HepG2 (cell line): ENCODE data around the gene SETD1A. TPM values are rescaled to one million over a fixed set of nuclear protein-coding genes. Genes with fewer than 3 reads are reported as not detected.

Experiments used
- DMAP1 ChIP-seq: IDR thresholded peaks from 2 replicates; pipeline ENCODE4 v1.6.1; 2016
- ETV6 ChIP-seq: sonication (generic); formaldehyde crosslinking; conservative IDR thresholded peaks from 2 replicates; pipeline ENCODE4 v1.4.0; 2020; ENCODE audit warnings: missing genetic modification reagents
- NR2F2 ChIP-seq: IDR thresholded peaks from 2 replicates; pipeline ENCODE4 v1.6.1; 2012; ENCODE audit warnings: low read depth, inconsistent platforms, borderline replicate concordance
- PRMT3 ChIP-seq: sonication (generic); formaldehyde crosslinking; IDR thresholded peaks from 2 replicates; pipeline ENCODE4 v1.8.1; 2022; ENCODE audit warnings: low read depth, mild to moderate bottlenecking, moderate library complexity, missing genetic modification reagents, borderline replicate concordance
- SIN3A ChIP-seq: IDR thresholded peaks from 2 replicates; pipeline ENCODE4 v1.6.1; 2011; ENCODE audit warnings: low read depth, mild to moderate bottlenecking, control low read depth, low read length, borderline replicate concordance
- SIX4 ChIP-seq: sonication (generic); formaldehyde crosslinking; IDR thresholded peaks from 2 replicates; pipeline ENCODE4 v1.4.0; 2020; ENCODE audit warnings: missing genetic modification reagents
- SMARCE1 ChIP-seq: fragments of 450-650 bp; IDR thresholded peaks from 2 replicates; pipeline ENCODE4 v1.6.1; 2017; ENCODE audit warnings: borderline replicate concordance
- SP2 ChIP-seq: sonication (generic); formaldehyde crosslinking; IDR thresholded peaks from 2 replicates; pipeline ENCODE4 v1.5.1; 2020; ENCODE audit warnings: mild to moderate bottlenecking, missing genetic modification reagents
- TOPORS ChIP-seq: sonication (generic); formaldehyde crosslinking; IDR thresholded peaks from 2 replicates; pipeline ENCODE4 v1.8.0; 2023; ENCODE audit warnings: mild to moderate bottlenecking, missing genetic modification reagents
- ZNF749 ChIP-seq: sonication (generic); formaldehyde crosslinking; IDR thresholded peaks from 2 replicates; pipeline ENCODE4 v1.8.0; 2022; ENCODE audit warnings: mild to moderate bottlenecking, missing genetic modification reagents, moderate library complexity, borderline replicate concordance
- ZNF839 ChIP-seq: sonication (generic); formaldehyde crosslinking; IDR thresholded peaks from 2 replicates; pipeline ENCODE4 v1.4.0; 2020; ENCODE audit warnings: missing genetic modification reagents, mild to moderate bottlenecking, borderline replicate concordance
- ZSCAN20 ChIP-seq: sonication (generic); formaldehyde crosslinking; IDR thresholded peaks from 2 replicates; pipeline ENCODE4 v1.4.0; 2020; ENCODE audit warnings: missing genetic modification reagents, mild to moderate bottlenecking, borderline replicate concordance
- polyA plus RNA-seq, 8 experiments: library from polyadenylated mRNA; depleted of rRNA in 3 of 8; stranded (reverse) in 7 of 8; unstranded in 1 of 8; fragments of >200 nt; fragmentation: Illumina TruSeq in 4 of 8; extraction: Trizol in 4 of 8; gene quantifications; 2 replicates each; pipeline versions ENCODE4 v1.2.1 to v1.2.3, GENCODE V29; 2011 to 2016; ENCODE audit warnings: low read depth in 4 of 8, missing spikeins in 1 of 8, mixed read lengths in 1 of 8; ENCODE audit not compliant: insufficient read depth in 1 of 8
- total RNA-seq, 5 experiments: library from RNA; depleted of rRNA; stranded (reverse); fragments of >200 nt; fragmentation: Illumina TruSeq; extraction: Trizol; gene quantifications; 2 replicates each; pipeline ENCODE4 v1.2.3, GENCODE V29; 2016; ENCODE audit warnings: low read depth in 1 of 5
- TF ChIP-seq, protein P1 (sequence below): sonication (generic); formaldehyde crosslinking; IDR thresholded peaks from 2 replicates; pipeline ENCODE4 v1.8.0; 2022; ENCODE audit warnings: mild to moderate bottlenecking, missing genetic modification reagents
- TF ChIP-seq, protein P2 (sequence below): sonication (generic); formaldehyde crosslinking; IDR thresholded peaks from 2 replicates; pipeline ENCODE4 v1.5.1; 2020; ENCODE audit warnings: mild to moderate bottlenecking, missing genetic modification reagents, moderate library complexity
- TF ChIP-seq, protein P3 (sequence below): IDR thresholded peaks from 2 replicates; pipeline ENCODE4 v1.6.1; 2016; ENCODE audit warnings: missing compliant biosample characterization, missing genetic modification reagents, borderline replicate concordance
- TF ChIP-seq, protein P4 (sequence below): sonication (generic); formaldehyde crosslinking; IDR thresholded peaks from 2 replicates; pipeline ENCODE4 v1.8.0; 2022; ENCODE audit warnings: mild to moderate bottlenecking, missing genetic modification reagents, moderate library complexity
- TF ChIP-seq, protein P5 (sequence below): sonication (generic); formaldehyde crosslinking; IDR thresholded peaks from 2 replicates; pipeline ENCODE4 v1.8.1; 2023; ENCODE audit warnings: mild to moderate bottlenecking, missing genetic modification reagents

Gene SETD1A
- total and polyA plus RNA-seq, 2 of the 13 experiments (the other 11 are each of a cell fraction or from before 2014, with no cell fraction given): 3.8 to 5.6 TPM

DNA sequence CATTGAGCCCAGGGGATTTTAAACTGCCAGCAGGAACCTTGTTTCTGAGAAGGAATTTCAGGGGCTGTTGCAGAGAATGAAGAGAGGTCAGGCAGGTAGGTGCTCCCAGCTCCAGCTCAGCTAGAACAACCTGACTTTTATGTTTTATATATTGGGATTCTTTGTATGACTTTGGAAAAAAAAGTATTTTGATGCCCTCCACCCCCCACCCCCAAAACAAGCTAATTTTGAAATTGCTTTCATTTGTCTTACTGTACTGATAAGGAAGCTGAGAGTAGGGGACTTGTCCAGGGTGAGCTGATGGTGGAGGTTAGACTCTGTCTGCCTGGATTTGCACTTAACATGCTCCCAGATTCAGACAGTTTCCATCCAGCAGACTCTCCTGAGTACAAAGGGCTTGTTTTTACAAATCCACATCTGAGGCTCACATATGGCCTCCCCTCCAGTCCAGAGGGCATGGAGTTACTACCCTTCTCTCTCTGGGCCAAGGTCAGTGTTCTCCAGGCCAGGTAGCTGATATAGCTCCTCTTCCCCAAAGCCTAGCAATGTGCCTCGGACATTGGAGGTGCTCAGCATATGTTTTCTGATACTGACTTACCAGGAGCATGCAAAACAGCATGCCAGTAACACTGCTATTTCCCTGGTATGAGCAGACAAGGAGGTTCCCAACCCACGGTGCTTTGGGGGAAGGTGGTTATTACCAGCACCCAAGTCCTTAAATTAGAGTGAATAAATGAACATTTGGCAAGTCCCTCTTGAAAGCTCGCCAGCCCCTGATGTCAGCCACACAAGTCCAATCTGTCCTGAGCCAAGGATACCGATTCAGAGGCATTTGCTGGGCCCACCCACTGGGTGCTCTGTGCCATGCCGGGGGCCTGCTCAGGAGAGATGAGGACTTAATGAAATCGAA is 41.6 kb downstream of the SETD1A start (continued):
- TF ChIP-seq SIX4: no peak
- no peak for TF ChIP-seq ZNF839 (CRISPR knock-in tag)
- TF ChIP-seq, protein P1, sequence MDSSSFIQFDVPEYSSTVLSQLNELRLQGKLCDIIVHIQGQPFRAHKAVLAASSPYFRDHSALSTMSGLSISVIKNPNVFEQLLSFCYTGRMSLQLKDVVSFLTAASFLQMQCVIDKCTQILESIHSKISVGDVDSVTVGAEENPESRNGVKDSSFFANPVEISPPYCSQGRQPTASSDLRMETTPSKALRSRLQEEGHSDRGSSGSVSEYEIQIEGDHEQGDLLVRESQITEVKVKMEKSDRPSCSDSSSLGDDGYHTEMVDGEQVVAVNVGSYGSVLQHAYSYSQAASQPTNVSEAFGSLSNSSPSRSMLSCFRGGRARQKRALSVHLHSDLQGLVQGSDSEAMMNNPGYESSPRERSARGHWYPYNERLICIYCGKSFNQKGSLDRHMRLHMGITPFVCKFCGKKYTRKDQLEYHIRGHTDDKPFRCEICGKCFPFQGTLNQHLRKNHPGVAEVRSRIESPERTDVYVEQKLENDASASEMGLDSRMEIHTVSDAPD (CRISPR knock-in tag): no peak; the same call in 1 of the 2 replicates
- TF ChIP-seq SIN3A: no peak
- peak; percentile 81 for TF ChIP-seq NR2F2
- no peak for TF ChIP-seq SMARCE1
- TF ChIP-seq, protein P2, sequence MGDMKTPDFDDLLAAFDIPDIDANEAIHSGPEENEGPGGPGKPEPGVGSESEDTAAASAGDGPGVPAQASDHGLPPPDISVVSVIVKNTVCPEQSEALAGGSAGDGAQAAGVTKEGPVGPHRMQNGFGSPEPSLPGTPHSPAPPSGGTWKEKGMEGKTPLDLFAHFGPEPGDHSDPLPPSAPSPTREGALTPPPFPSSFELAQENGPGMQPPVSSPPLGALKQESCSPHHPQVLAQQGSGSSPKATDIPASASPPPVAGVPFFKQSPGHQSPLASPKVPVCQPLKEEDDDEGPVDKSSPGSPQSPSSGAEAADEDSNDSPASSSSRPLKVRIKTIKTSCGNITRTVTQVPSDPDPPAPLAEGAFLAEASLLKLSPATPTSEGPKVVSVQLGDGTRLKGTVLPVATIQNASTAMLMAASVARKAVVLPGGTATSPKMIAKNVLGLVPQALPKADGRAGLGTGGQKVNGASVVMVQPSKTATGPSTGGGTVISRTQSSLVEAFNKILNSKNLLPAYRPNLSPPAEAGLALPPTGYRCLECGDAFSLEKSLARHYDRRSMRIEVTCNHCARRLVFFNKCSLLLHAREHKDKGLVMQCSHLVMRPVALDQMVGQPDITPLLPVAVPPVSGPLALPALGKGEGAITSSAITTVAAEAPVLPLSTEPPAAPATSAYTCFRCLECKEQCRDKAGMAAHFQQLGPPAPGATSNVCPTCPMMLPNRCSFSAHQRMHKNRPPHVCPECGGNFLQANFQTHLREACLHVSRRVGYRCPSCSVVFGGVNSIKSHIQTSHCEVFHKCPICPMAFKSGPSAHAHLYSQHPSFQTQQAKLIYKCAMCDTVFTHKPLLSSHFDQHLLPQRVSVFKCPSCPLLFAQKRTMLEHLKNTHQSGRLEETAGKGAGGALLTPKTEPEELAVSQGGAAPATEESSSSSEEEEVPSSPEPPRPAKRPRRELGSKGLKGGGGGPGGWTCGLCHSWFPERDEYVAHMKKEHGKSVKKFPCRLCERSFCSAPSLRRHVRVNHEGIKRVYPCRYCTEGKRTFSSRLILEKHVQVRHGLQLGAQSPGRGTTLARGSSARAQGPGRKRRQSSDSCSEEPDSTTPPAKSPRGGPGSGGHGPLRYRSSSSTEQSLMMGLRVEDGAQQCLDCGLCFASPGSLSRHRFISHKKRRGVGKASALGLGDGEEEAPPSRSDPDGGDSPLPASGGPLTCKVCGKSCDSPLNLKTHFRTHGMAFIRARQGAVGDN: peak; percentile 31; the same call in 1 of the 2 replicates
- no peak for TF ChIP-seq PRMT3 (CRISPR knock-in tag)
- TF ChIP-seq ETV6 (CRISPR knock-in tag): 0 out of 2 replicates have a peak, but pooled peaks have one; percentile 6
- no peak for TF ChIP-seq TOPORS (CRISPR knock-in tag)
- no peak for TF ChIP-seq ZSCAN20 (CRISPR knock-in tag)
- TF ChIP-seq, protein P3, sequence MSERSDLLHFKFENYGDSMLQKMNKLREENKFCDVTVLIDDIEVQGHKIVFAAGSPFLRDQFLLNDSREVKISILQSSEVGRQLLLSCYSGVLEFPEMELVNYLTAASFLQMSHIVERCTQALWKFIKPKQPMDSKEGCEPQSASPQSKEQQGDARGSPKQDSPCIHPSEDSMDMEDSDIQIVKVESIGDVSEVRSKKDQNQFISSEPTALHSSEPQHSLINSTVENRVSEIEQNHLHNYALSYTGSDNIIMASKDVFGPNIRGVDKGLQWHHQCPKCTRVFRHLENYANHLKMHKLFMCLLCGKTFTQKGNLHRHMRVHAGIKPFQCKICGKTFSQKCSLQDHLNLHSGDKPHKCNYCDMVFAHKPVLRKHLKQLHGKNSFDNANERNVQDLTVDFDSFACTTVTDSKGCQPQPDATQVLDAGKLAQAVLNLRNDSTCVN (CRISPR knock-in tag): no peak; the same call in 1 of the 2 replicates
- TF ChIP-seq ZNF749 (CRISPR knock-in tag): no peak
- TF ChIP-seq SP2 (CRISPR knock-in tag): no peak
- TF ChIP-seq DMAP1 (CRISPR knock-in tag): peak; percentile 60; the same call in 1 of the 2 replicates
- TF ChIP-seq, protein P4, sequence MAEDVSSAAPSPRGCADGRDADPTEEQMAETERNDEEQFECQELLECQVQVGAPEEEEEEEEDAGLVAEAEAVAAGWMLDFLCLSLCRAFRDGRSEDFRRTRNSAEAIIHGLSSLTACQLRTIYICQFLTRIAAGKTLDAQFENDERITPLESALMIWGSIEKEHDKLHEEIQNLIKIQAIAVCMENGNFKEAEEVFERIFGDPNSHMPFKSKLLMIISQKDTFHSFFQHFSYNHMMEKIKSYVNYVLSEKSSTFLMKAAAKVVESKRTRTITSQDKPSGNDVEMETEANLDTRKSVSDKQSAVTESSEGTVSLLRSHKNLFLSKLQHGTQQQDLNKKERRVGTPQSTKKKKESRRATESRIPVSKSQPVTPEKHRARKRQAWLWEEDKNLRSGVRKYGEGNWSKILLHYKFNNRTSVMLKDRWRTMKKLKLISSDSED (CRISPR knock-in tag): no peak
- TF ChIP-seq, protein P5, sequence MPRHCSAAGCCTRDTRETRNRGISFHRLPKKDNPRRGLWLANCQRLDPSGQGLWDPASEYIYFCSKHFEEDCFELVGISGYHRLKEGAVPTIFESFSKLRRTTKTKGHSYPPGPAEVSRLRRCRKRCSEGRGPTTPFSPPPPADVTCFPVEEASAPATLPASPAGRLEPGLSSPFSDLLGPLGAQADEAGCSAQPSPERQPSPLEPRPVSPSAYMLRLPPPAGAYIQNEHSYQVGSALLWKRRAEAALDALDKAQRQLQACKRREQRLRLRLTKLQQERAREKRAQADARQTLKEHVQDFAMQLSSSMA: no peak; the same call in 1 of the 2 replicates
